Cardiac muscle cell (in vitro differentiated cells and primary cell): ENCODE data around the gene CREB1. TPM values are rescaled to one million over a fixed set of nuclear protein-coding genes. Genes with fewer than 3 reads are reported as not detected.

Experiments used
- DNase-seq, 2 donors: peaks; one replicate each; pipeline versions ENCODE4 v3.0.0 to v3.0.0-alpha.2; 2010 to 2017; ENCODE audit warnings: low read depth in 1 of 2, low spot score in 1 of 2
- H3K27ac ChIP-seq: fragments of 200-600 bp; sonication (generic); 2 replicates; pipeline ENCODE4 v1.5.1; 2016
- H3K27me3 ChIP-seq: fragments of 200-600 bp; sonication (generic); 2 replicates; pipeline ENCODE4 v1.6.0; 2016; ENCODE audit warnings: control low read depth
- H3K36me3 ChIP-seq: fragments of 200-600 bp; sonication (generic); 2 replicates; pipeline ENCODE4 v1.5.1; 2016; ENCODE audit warnings: control low read depth
- H3K4me1 ChIP-seq: fragments of 200-600 bp; sonication (generic); 2 replicates; pipeline ENCODE4 v1.8.1; 2017; ENCODE audit warnings: low read depth, mild to moderate bottlenecking, mixed run types
- H3K4me3 ChIP-seq: fragments of 200-600 bp; sonication (generic); 2 replicates; pipeline ENCODE4 v1.5.1; 2016; ENCODE audit warnings: mild to moderate bottlenecking
- H3K9me3 ChIP-seq: fragments of 200-600 bp; sonication (generic); 2 replicates; pipeline ENCODE4 v1.5.1; 2017; ENCODE audit warnings: low read depth, mild to moderate bottlenecking, control low read depth
- polyA plus RNA-seq: library from polyadenylated mRNA; unstranded; fragments of >200 nt; fragmentation: Nextera tagmentation; extraction: Ambion mirVana; gene quantifications from 2 replicates; pipeline ENCODE4 v1.2.1, GENCODE V29; 2016
- total RNA-seq: library from RNA; depleted of rRNA; stranded (reverse); fragments of >200 nt; gene quantifications from 2 replicates; pipeline ENCODE4 v1.2.3, GENCODE V29; 2016
- TF ChIP-seq, protein P1 (sequence below): IDR thresholded peaks from 2 replicates; pipeline ENCODE4 v1.5.1; 2012; ENCODE audit warnings: low read depth, mild to moderate bottlenecking, low read length

CREB1 gene
- total and polyA plus RNA-seq, 2 experiments from 2014 or later: 31.9 to 48.9 TPM

DNA sequence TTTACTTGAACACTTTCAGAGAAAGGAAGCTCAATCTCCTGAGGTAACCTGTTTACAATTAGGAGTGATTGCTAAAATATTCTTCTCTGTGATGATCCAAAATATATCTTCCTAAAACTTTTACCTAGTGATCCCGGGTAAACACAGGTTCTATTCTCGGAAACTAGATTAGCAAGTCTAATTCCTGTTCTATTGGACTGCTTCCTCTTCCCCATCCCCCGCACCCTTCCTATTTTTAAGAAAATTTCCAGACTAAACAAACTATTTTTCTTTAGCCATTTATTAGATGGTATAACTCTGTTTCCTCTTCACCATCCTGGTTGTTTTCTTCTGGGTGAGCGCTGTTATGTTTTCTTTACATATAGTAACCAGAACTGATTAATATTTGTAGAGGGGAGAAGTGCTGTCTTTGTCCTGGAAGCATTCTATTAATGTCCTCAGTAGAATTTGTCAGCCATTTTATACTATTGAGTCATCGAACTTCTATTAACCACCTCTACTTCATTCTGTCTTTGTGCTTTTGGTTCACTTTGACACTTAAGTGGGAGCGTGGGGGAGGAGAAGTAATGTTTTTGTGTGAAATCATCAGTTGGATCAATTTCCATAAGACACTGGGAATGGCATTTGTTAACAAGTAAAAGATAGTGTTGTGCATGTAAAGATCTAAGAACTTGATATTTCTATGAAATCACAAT, 31.8 kb downstream of the CREB1 start:
- Histone ChIP-seq H3K27me3 (no peaks in the 10 kb centered on the region), H3K9me3 (no peaks in the 10 kb centered on the region), H3K4me3 (no peak overlapping the region), H3K4me1 (peaks cover 13% of the 10 kb centered on the region), H3K27ac (peak overlapping the region; percentile 3), H3K36me3 (peaks cover 20% of the 10 kb centered on the region)
- TF ChIP-seq, protein P1, sequence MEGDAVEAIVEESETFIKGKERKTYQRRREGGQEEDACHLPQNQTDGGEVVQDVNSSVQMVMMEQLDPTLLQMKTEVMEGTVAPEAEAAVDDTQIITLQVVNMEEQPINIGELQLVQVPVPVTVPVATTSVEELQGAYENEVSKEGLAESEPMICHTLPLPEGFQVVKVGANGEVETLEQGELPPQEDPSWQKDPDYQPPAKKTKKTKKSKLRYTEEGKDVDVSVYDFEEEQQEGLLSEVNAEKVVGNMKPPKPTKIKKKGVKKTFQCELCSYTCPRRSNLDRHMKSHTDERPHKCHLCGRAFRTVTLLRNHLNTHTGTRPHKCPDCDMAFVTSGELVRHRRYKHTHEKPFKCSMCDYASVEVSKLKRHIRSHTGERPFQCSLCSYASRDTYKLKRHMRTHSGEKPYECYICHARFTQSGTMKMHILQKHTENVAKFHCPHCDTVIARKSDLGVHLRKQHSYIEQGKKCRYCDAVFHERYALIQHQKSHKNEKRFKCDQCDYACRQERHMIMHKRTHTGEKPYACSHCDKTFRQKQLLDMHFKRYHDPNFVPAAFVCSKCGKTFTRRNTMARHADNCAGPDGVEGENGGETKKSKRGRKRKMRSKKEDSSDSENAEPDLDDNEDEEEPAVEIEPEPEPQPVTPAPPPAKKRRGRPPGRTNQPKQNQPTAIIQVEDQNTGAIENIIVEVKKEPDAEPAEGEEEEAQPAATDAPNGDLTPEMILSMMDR: no peak
- DNase-seq: no peak

GRCh38 chr2:207565736-207566500, 36.2 kb downstream of the CREB1 start:
- Histone ChIP-seq H3K27me3 (no peaks in the 10 kb centered on the region), H3K9me3 (no peaks in the 10 kb centered on the region), H3K36me3 (peaks cover 36% of the 10 kb centered on the region), H3K4me3 (no peak overlapping the region), H3K4me1 (peaks cover 12% of the 10 kb centered on the region), H3K27ac (peak overlapping the region; percentile 63)
- TF ChIP-seq, protein P1: no peak
- DNase-seq: no peak

DNA sequence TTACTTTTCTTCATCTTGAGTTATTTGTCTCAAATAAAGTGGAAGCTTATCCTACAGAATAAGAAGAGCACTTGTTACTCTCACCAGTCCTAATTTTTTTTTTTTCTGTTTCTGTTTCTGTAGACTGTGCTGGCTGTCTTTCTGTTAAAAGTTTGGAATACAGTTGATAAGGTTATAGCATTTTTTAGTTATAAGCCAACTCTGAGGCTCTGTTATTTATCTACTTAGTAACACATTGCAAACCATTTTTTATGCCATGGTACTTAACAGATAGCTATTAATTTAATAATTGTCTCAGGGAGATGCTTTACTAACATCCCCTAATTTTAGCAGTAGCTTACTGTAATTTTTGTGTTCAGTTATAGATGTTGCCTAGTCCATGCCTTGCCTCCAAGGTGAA, 37.9 kb downstream of the CREB1 start:
- H3K36me3 ChIP-seq: peaks cover 34% of the 10 kb centered on the region

GRCh38 chr2:207571370-207571769, 41.6 kb downstream of the CREB1 start:
- Histone ChIP-seq H3K4me1 (peaks cover under 1% of the 10 kb centered on the region), H3K27me3 (no peaks in the 10 kb centered on the region), H3K36me3 (peaks cover 55% of the 10 kb centered on the region), H3K27ac (no peak overlapping the region), H3K4me3 (no peak overlapping the region), H3K9me3 (no peaks in the 10 kb centered on the region)
- TF ChIP-seq, protein P1: no peak
- no peak for DNase-seq

More for the DNA sequence above, 37.9 kb downstream of the CREB1 start:
- peaks cover 7% of the 10 kb centered on the region for H3K4me1 ChIP-seq
- no peaks in the 10 kb centered on the region for H3K9me3 ChIP-seq
- no peak for DNase-seq
- TF ChIP-seq, protein P1: no peak
- no peak overlapping the region for H3K27ac ChIP-seq
- no peak overlapping the region for H3K4me3 ChIP-seq
- H3K27me3 ChIP-seq: no peaks in the 10 kb centered on the region

DNA sequence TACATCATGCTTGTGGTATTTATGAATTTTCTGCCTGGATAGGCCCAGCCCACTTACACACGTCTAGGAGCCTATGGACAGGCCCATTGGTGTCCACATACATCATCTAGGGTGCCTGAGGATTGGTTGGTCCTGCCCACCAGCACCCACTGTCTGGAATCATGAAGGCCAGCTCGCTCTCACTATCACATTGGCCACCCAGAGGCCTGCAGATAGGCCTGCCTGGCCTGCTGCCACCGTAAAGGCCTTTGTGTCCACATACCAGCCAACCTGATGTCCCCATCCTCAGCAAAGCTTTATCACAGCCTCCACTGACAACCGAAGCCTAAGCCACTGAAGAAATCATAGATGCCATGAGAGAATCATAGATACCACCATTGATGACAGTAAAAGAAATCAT, 55.2 kb downstream of the CREB1 start:
- H3K4me1 ChIP-seq: no peaks in the 10 kb centered on the region
- TF ChIP-seq, protein P1: no peak
- DNase-seq: no peak
- peaks cover 34% of the 10 kb centered on the region for H3K36me3 ChIP-seq
- H3K27me3 ChIP-seq: no peaks in the 10 kb centered on the region
- H3K4me3 ChIP-seq: no peak overlapping the region
- peak overlapping the region; percentile 3 for H3K27ac ChIP-seq
- no peaks in the 10 kb centered on the region for H3K9me3 ChIP-seq
